Panc1 (cell line): ENCODE results near the gene KMT5B. TPM values are rescaled to one million over a fixed set of nuclear protein-coding genes. Genes with fewer than 3 reads are reported as not detected.

Experiments used
- ATAC-seq: fragments of 200-7000 bp; cut with Tn5 transposase; 2 replicates; pipeline ENCODE4 v1.9.1; 2020; ENCODE audit warnings: mild to moderate bottlenecking, moderate library complexity
- BruUV-seq: library from RNA; stranded (reverse); fragments of 400-500 nt; replicated peaks from 2 replicates; lab custom pipeline; 2021; lab: Mats Ljungman, UMichigan
- CTCF ChIA-PET: fragments of 300-600 bp; sonication (Branson Sonifier 250); formaldehyde crosslinking; loops from one replicate; lab custom pipeline; 2022; ENCODE audit warnings: antibody characterized with exemption; lab: Charles Lee
- POLR2A ChIA-PET: fragments of 300-600 bp; sonication (Branson Sonifier 250); formaldehyde crosslinking; loops from one replicate; lab custom pipeline; 2022; ENCODE audit warnings: antibody characterized with exemption; lab: Charles Lee
- DNase-seq: peaks from one replicate; pipeline ENCODE4 v3.0.0-alpha.2; 2010; ENCODE audit warnings: low read depth, low spot score
- H3K27ac ChIP-seq: 2 replicates; pipeline ENCODE4 v1.5.1; 2011; ENCODE audit warnings: mild to moderate bottlenecking, low read length, inconsistent platforms
- H3K27me3 ChIP-seq: fragments of 200-500 bp; sonication (Bioruptor generic); 2 replicates; pipeline ENCODE4 v1.6.0; 2014; ENCODE audit warnings: low read length, inconsistent platforms; ENCODE audit not compliant: control insufficient read depth, insufficient read depth
- H3K36me3 ChIP-seq: fragments of 200-500 bp; sonication (Bioruptor generic); 2 replicates; pipeline ENCODE4 v1.5.1; 2014; ENCODE audit warnings: inconsistent platforms, mild to moderate bottlenecking, low read length, moderate library complexity; ENCODE audit not compliant: control insufficient read depth, insufficient read depth
- H3K4me1 ChIP-seq: 2 replicates; pipeline ENCODE4 v1.5.1; 2011; ENCODE audit warnings: inconsistent platforms, mild to moderate bottlenecking, low read length, moderate library complexity; ENCODE audit not compliant: control insufficient read depth, insufficient read depth
- H3K4me3 ChIP-seq, 2 experiments: 2 replicates each; pipeline ENCODE4 v1.5.1; 2011 to 2012; ENCODE audit warnings: low read depth in 2 of 2, low read length in 2 of 2, mild to moderate bottlenecking in 2 of 2, inconsistent platforms in 1 of 2, moderate library complexity in 1 of 2
- H3K9me3 ChIP-seq: fragments of 200-500 bp; sonication (Bioruptor generic); 2 replicates; pipeline ENCODE4 v1.5.1; 2014; ENCODE audit warnings: low read depth, mild to moderate bottlenecking, inconsistent platforms, low read length, moderate library complexity; ENCODE audit not compliant: control insufficient read depth, insufficient read depth
- CTCF ChIP-seq: fragments of 450-650 bp; IDR thresholded peaks from 2 replicates; pipeline ENCODE4 v1.5.1; 2017; ENCODE audit warnings: mild to moderate bottlenecking
- POLR2AphosphoS5 ChIP-seq: IDR thresholded peaks from 2 replicates; pipeline ENCODE4 v1.6.1; 2012; ENCODE audit warnings: mild to moderate bottlenecking, low read depth, low read length, moderate library complexity
- REST ChIP-seq, 2 experiments: IDR thresholded peaks; 2 replicates each; pipeline ENCODE4 v1.6.1; 2011 to 2012; ENCODE audit warnings: low read depth in 2 of 2, control low read depth in 1 of 2, low read length in 1 of 2, mild to moderate bottlenecking in 1 of 2, moderate library complexity in 1 of 2; ENCODE audit not compliant: insufficient read depth in 1 of 2
- SIN3A ChIP-seq: IDR thresholded peaks from 2 replicates; pipeline ENCODE4 v1.6.1; 2012; ENCODE audit warnings: low read depth, mild to moderate bottlenecking, low read length, moderate library complexity, borderline replicate concordance; ENCODE audit not compliant: insufficient read depth
- TCF7L2 ChIP-seq: IDR thresholded peaks from 2 replicates; pipeline ENCODE4 v1.6.1; 2011; ENCODE audit warnings: mild to moderate bottlenecking, low read depth, low read length, inconsistent platforms
- in situ Hi-C: cut with HindIII; loops from 2 replicates; pipeline ENCODE4 v1.10.0; 2016; ENCODE audit warnings: low sequenced_read_pairs, low pct_unique_long_range_greater_than_20kb
- intact Hi-C: fragments of 100-400 bp; cut with micrococcal nuclease; formaldehyde crosslinking; loops from one replicate; pipeline ENCODE4 v1.10.0; 2022; ENCODE audit not compliant: unreplicated experiment
- total RNA-seq: library from RNA; stranded (reverse); gene quantifications from one replicate; pipeline ENCODE4 v1.2.1, GENCODE V29; 2021; ENCODE audit not compliant: unreplicated experiment

Gene KMT5B
- total RNA-seq, 1 experiment from 2014 or later: 48.6 TPM

- peaks cover 13% of the 10 kb centered on the region for H3K4me1 ChIP-seq
- H3K27ac ChIP-seq: peak overlapping the region; percentile 74; the same call in 1 of the 2 replicates
- DNase-seq (peak; percentile 57), ATAC-seq (peak; percentile 91)
- TF ChIP-seq CTCF: peak; percentile 96
- no peak for TF ChIP-seq TCF7L2
- in situ Hi-C loops: no loop called here
- ChIA-PET POLR2A (interaction anchor here (0.6 kb wide), 1 partner anchor 64 kb away, joined by 3 read pairs; no protein-coding TSS in a partner anchor), CTCF (interaction anchor here (0.6 to 2.6 kb wide), 7 partner anchors 24 to 125 kb away, joined by 3 to 40 read pairs (median 3); no protein-coding TSS in a partner anchor)
- H3K36me3 ChIP-seq: no peaks in the 10 kb centered on the region
- intact Hi-C loops: loop anchor here (1.0 to 10.0 kb wide), 3 partner anchors 41 to 187 kb away; no protein-coding TSS in a partner anchor
- BruUV-seq: no TSS peak
- H3K27me3 ChIP-seq: no peaks in the 10 kb centered on the region
- H3K4me3 ChIP-seq: peak overlapping the region in 1 of 2 experiments; percentile 7; a peak in 1 of 4 replicates
- H3K9me3 ChIP-seq: no peaks in the 10 kb centered on the region
These were observed 44.6 kb upstream of the KMT5B start for GRCh38 chr11:68257477-68258362.

- ChIA-PET CTCF (interaction anchor here (2.6 kb wide), 1 partner anchor 41 kb away, joined by 40 read pairs; no protein-coding TSS in a partner anchor), POLR2A (no interaction called here)
- ATAC-seq (no peak), DNase-seq (no peak)
- Histone ChIP-seq H3K4me3 (no peak overlapping the region), H3K27ac (no peak overlapping the region), H3K36me3 (no peaks in the 10 kb centered on the region), H3K9me3 (no peaks in the 10 kb centered on the region), H3K4me1 (peaks cover 13% of the 10 kb centered on the region), H3K27me3 (no peaks in the 10 kb centered on the region)
- TF ChIP-seq SIN3A (no peak), POLR2AphosphoS5 (no peak), TCF7L2 (no peak), REST (IDR thresholded peaks at IDR 0.05; ENCODE audit: insufficient read depth in 1 of 2, low read depth in 2 of 2, low read length in 1 of 2) (no peak), CTCF (no peak)
- intact Hi-C loops: loop anchor here (5.0 to 10.0 kb wide), 2 partner anchors 126 to 188 kb away; no protein-coding TSS in a partner anchor
- in situ Hi-C loops: no loop called here
- no TSS peak for BruUV-seq
These were observed 43.2 kb upstream of the KMT5B start for GRCh38 chr11:68256331-68256741.
